Activated T-cell treated with anti-CD3 and anti-CD28 coated beads, Interleukin-2, amount 50 U/mL, for 24 hours (primary cell): ENCODE results near the gene SEMA5A.

Experiments used
- DNase-seq: peaks from one replicate; pipeline ENCODE4 v3.0.0-alpha.2; 2020
- H3K27ac Mint-ChIP-seq: 2 replicates; pipeline ENCODE4 v1.8.0; 2020; ENCODE audit warnings: mild to moderate bottlenecking, mixed read lengths
- H3K27me3 Mint-ChIP-seq: 2 replicates; pipeline ENCODE4 v1.8.0; 2020; ENCODE audit warnings: mixed read lengths
- H3K36me3 Mint-ChIP-seq: 2 replicates; pipeline ENCODE4 v1.8.0; 2020; ENCODE audit warnings: low read depth, mixed read lengths
- H3K4me1 Mint-ChIP-seq: 2 replicates; pipeline ENCODE4 v1.8.0; 2020; ENCODE audit warnings: low read depth, mixed read lengths
- H3K4me3 Mint-ChIP-seq: 2 replicates; pipeline ENCODE4 v1.8.0; 2020; ENCODE audit warnings: mild to moderate bottlenecking, moderate library complexity, mixed read lengths
- H3K9me3 Mint-ChIP-seq: 2 replicates; pipeline ENCODE4 v1.8.0; 2020; ENCODE audit warnings: mixed read lengths

Gene SEMA5A

DNA sequence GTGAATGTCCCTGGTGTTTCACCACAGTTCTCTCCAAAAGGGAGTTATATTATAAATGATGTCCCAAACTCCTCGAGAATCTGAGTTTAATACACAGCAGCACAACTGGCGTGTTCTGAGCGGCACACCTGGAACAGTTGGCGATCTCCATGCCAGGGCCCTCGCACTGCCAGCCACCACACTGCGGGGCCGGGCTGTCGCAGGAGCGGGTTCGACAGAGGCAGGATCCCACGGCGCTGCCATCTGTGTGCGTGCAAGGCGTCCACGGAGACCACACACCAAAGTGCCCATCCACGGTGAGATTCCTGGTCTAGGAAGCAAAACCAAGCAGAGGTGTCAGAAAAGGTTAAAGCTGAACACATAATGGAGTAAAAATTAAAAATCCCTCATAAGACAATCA, 423.3 kb downstream of the SEMA5A start:
- DNase-seq, result no peak
- Mint-ChIP-seq H3K36me3 (no peaks in the 10 kb centered on the region), H3K9me3 (no peaks in the 10 kb centered on the region), H3K27ac (no peak overlapping the region), H3K4me3 (no peak overlapping the region), H3K27me3 (no peaks in the 10 kb centered on the region), H3K4me1 (no peaks in the 10 kb centered on the region)

DNA sequence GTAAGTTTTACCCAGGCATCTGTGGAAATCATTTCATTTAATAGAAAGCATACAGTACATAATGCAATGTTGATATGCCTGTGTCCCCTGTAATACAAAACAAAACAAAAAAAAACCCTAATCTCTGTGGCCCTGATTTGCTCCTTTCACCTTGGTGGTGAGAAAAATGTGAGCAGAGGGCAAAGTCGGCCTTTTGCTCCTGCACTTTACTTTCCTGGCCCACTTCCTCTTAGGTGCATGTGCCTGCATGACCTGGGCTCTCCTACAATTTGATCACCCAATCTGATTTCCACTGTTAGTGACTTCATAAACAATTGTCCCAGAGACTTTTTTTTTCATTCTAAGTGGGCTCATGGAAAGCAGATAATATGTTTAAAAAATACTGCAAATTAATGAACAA, 424.3 kb downstream of the SEMA5A start:
- H3K27ac Mint-ChIP-seq, result no peak overlapping the region
- no peaks in the 10 kb centered on the region for H3K9me3 Mint-ChIP-seq
- no peaks in the 10 kb centered on the region for H3K36me3 Mint-ChIP-seq
- no peaks in the 10 kb centered on the region for H3K27me3 Mint-ChIP-seq
- H3K4me3 Mint-ChIP-seq, result no peak overlapping the region
- DNase-seq, result no peak
- no peaks in the 10 kb centered on the region for H3K4me1 Mint-ChIP-seq

DNA sequence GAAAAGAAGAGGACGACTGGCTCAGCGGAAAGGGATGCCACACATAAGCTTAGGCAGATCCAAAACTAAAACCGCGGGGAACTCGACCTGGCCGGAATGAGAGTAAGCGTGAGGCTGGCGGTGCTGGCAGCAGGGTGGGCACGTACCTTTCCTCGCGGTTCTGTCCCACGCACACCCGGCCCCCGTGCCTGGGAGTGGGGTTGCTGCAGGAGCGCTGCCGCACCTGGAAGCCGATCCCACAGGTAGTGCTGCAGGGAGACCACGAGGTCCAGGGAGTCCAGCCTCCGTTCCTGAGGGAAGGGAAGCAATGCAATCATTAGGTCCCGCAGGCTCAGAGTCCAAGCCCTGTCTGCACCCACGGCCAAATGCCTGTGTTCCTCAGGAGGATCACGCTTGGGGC, 427.0 kb downstream of the SEMA5A start:
- Mint-ChIP-seq H3K9me3 (peaks cover 9% of the 10 kb centered on the region), H3K27ac (no peak overlapping the region), H3K4me3 (no peak overlapping the region), H3K27me3 (no peaks in the 10 kb centered on the region), H3K4me1 (no peaks in the 10 kb centered on the region), H3K36me3 (no peaks in the 10 kb centered on the region)
- DNase-seq, result no peak

DNA sequence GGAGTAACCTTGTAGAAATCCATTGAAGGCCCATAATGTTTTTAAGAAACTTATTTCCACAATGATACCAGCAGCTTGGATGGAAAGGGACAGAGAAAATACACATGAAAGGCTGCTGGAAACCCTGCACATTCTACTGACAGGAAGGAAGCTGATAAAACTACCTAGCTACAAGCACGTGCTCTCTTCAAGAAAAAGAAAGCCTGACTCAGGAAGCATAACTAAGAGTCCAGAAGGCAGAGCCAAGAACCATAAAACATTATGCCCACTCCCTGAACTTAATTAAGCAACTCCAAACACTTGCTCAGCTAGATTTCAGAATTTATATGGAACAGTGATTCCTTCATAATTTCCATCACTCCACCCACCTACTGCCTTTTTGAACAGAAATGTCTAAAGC, 430.8 kb downstream of the SEMA5A start:
- no peak overlapping the region for H3K4me3 Mint-ChIP-seq
- no peaks in the 10 kb centered on the region for H3K27me3 Mint-ChIP-seq
- H3K9me3 Mint-ChIP-seq, result peaks cover 9% of the 10 kb centered on the region
- no peaks in the 10 kb centered on the region for H3K4me1 Mint-ChIP-seq
- H3K36me3 Mint-ChIP-seq, result no peaks in the 10 kb centered on the region
- no peak for DNase-seq
- no peak overlapping the region for H3K27ac Mint-ChIP-seq

DNA sequence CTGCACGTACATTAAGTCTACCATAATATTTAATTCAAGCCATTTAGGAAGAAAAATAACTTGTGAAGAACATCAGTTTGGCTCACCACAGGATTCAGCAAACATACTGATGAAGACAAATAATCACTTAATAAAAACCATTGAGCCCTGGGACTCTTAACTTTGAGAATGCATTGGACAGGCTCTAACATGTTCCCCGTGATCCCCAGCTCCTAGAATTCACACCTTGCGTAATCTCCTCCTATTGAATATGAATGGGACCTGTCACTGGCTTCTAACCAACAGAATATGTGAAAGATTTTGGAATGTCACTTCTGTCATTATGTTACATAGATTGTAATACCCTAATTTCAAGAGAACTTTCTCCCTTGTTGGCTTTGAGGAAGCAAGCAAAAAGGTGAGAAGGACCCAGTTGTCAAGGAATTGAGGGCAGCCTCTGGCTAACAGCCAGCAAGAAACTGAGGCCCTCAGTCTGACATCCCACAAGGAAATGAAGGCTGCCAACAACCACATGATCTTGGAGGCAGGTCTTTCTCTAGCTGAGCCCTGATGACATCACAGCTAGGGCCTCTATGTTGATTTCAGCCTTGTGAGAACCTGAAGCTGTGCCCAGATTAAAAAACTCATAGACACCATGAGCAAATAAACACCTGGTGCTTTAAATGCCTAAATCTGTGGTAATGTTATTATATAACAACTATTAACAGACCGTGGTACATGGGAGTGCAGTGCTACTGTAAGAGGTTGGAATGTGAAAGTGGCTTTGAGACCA, 433.2 kb downstream of the SEMA5A start:
- H3K4me3 Mint-ChIP-seq, result no peak overlapping the region
- no peak overlapping the region for H3K27ac Mint-ChIP-seq
- no peak for DNase-seq
- no peaks in the 10 kb centered on the region for H3K36me3 Mint-ChIP-seq
- no peaks in the 10 kb centered on the region for H3K27me3 Mint-ChIP-seq
- no peaks in the 10 kb centered on the region for H3K4me1 Mint-ChIP-seq
- peaks cover 12% of the 10 kb centered on the region for H3K9me3 Mint-ChIP-seq

DNA sequence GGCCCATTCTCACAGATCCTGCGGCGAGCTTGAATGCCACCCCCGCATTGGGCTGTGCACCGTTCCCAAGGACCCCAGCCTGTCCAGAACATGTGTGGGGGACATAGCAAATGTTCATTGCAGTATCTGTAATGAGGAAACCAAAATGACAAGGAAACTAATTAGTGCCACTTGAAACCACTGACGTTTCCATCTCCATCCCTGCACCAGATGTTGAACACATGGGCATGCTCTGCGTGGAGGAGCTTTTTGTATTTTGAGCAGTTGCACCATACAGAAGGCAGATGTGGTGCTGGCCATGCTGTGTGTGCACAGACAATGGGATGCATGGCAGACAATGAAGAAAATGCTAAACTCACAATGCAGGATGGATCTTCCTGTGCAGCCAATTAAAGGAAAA, 437.7 kb downstream of the SEMA5A start:
- DNase-seq, result no peak
- Mint-ChIP-seq H3K9me3 (peaks cover 3% of the 10 kb centered on the region), H3K36me3 (no peaks in the 10 kb centered on the region), H3K27me3 (no peaks in the 10 kb centered on the region), H3K4me3 (no peak overlapping the region), H3K4me1 (no peaks in the 10 kb centered on the region), H3K27ac (no peak overlapping the region)

DNA sequence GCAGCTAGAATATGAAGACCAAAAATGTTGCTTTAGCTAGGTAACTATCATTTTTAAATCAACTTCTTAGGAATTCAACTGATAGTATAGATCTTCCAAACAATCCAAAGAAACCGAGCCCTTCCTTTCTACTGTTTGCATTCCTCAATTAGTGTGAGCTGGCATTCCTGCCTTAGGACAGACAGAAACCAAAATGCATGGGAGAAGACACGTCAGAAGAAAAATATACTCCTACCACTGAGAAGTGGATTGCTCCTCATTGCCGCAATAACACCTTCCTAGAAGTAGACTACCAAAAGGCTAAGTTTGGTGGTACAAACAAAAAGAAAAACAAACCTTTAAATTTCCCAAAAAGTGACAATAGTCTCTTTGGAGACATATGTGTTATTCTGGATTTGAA, 440.0 kb downstream of the SEMA5A start:
- no peaks in the 10 kb centered on the region for H3K4me1 Mint-ChIP-seq
- no peak overlapping the region for H3K27ac Mint-ChIP-seq
- no peaks in the 10 kb centered on the region for H3K36me3 Mint-ChIP-seq
- H3K9me3 Mint-ChIP-seq, result peaks cover 3% of the 10 kb centered on the region
- no peak for DNase-seq
- no peak overlapping the region for H3K4me3 Mint-ChIP-seq
- H3K27me3 Mint-ChIP-seq, result no peaks in the 10 kb centered on the region

DNA sequence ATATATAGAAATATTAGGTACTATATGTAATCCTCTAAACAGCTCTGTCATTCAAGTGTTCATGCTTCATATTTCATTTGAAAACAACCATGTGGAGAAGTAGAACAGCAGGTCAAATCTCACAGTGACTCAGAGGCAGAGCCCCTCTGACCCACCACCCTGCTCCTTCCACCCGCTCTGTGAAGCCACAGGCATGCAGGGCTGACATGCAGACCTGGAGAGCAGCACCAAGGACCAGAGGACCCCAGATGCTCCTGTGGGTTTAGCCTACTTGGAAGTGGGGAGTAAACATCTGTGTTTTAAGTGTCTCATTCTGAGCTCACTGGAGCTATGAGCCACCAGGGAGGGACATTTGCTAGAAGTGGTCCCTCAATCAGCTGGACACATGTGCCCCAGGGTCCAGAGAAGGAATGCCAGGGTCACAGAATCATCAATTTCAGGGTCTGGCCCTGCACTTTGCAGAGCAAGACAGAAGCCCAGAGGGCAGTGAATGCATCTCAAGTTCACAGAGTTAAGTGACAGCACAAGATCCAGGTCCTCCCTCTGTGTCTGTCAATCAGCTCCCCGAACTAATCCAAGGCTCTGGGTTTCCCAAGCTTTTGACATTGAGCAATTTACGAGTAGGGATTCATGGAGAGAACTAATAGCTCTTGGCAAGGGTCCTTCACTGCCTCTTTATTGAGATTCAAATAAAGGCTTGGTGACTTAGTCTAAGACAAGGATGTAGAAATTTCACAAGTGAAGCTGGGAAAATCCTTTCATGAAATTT, 441.1 kb downstream of the SEMA5A start:
- no peak for DNase-seq
- Mint-ChIP-seq H3K9me3 (peaks cover under 1% of the 10 kb centered on the region), H3K4me3 (no peak overlapping the region)

DNA sequence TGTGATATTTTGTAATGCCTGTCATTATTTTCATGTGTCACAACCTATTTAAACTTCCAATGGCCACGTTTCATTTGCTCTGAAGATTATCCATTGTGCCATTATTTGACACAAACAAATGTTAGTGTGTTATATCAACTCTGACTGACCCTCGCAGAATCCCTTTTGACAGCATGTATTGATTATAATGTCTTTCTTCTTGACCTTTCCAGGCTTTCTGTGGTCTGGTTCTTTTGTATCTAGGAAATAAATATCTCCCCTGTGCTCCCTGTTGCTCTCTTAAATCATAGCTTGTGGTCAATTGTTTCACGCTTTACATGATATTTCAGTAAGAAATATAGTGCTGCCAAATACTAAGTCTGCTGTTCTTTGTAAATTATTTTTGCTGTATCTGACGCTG, 442.6 kb downstream of the SEMA5A start:
- peaks cover 3% of the 10 kb centered on the region for H3K9me3 Mint-ChIP-seq
- no peaks in the 10 kb centered on the region for H3K4me1 Mint-ChIP-seq
- H3K4me3 Mint-ChIP-seq, result no peak overlapping the region
- H3K27me3 Mint-ChIP-seq, result no peaks in the 10 kb centered on the region
- no peaks in the 10 kb centered on the region for H3K36me3 Mint-ChIP-seq
- no peak for DNase-seq
- no peak overlapping the region for H3K27ac Mint-ChIP-seq

More for the DNA sequence above, 441.1 kb downstream of the SEMA5A start:
- H3K36me3 Mint-ChIP-seq, result no peaks in the 10 kb centered on the region
- H3K27ac Mint-ChIP-seq, result no peak overlapping the region
- H3K27me3 Mint-ChIP-seq, result no peaks in the 10 kb centered on the region
- H3K4me1 Mint-ChIP-seq, result no peaks in the 10 kb centered on the region

DNA sequence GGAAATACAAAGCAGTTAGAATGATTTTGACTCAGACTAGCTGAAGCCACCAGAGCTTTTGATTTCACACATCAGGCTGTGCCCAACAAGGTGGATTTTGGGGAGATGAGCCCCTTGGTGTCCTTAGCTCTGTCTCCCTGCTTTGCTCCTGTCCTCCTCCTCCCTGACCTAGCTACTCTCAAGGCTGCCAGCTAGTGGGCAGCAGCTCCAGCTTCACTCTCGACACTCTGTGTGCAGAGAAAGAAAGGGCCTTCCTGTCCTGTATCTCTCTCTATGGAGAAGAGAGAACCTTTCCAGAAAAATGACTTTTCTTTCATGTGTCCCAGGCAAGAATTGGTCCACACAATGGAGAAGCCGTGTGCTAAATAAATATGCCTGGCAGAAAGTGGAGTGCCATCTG, 446.2 kb downstream of the SEMA5A start:
- no peaks in the 10 kb centered on the region for H3K27me3 Mint-ChIP-seq
- DNase-seq, result no peak
- peaks cover 3% of the 10 kb centered on the region for H3K9me3 Mint-ChIP-seq
- no peak overlapping the region for H3K4me3 Mint-ChIP-seq
- no peaks in the 10 kb centered on the region for H3K36me3 Mint-ChIP-seq
- no peak overlapping the region for H3K27ac Mint-ChIP-seq
- no peaks in the 10 kb centered on the region for H3K4me1 Mint-ChIP-seq

DNA sequence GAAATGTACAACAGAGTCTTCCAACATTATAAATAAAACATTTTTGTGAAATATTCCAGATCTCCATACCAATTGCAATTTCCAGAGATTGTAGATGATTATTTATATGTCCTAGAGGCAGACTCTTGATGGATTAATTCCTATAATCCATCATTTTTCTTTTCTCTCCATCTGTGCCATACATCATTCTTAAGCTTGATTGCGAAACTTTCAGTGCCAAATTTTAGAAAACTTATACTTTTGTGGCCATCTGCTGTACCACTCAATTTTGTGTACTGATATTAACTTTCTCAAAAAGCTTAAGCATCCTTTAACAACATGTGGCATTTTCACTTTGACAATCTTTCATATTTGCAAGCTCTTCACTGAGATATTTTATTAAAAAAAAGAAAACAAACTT, 446.9 kb downstream of the SEMA5A start:
- no peak overlapping the region for H3K27ac Mint-ChIP-seq
- H3K36me3 Mint-ChIP-seq, result no peaks in the 10 kb centered on the region
- H3K4me1 Mint-ChIP-seq, result no peaks in the 10 kb centered on the region
- H3K27me3 Mint-ChIP-seq, result no peaks in the 10 kb centered on the region
- peaks cover 3% of the 10 kb centered on the region for H3K9me3 Mint-ChIP-seq
- H3K4me3 Mint-ChIP-seq, result no peak overlapping the region
- DNase-seq, result no peak

DNA sequence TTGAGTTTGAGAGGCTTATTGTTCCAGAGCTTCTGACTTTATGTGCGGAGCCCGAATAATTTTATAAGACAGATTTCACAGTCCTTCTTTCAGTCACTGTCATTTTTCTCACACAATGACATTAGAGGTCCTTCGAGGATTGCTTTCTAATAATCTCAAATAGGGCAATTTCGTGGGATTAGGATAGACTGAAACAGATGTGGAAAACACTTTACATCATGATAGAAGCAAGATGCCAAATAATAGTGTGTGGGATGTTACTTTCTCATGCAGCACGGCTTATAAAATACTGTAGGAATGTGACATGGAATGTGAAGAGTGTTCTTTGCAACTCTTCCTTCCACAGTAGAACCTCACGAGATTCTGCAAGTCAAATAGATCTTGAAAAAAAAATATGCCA, 451.3 kb downstream of the SEMA5A start:
- H3K4me1 Mint-ChIP-seq, result no peaks in the 10 kb centered on the region
- H3K4me3 Mint-ChIP-seq, result no peak overlapping the region
- H3K27ac Mint-ChIP-seq, result no peak overlapping the region
- peaks cover 5% of the 10 kb centered on the region for H3K9me3 Mint-ChIP-seq
- no peaks in the 10 kb centered on the region for H3K27me3 Mint-ChIP-seq
- DNase-seq, result no peak
- no peaks in the 10 kb centered on the region for H3K36me3 Mint-ChIP-seq

DNA sequence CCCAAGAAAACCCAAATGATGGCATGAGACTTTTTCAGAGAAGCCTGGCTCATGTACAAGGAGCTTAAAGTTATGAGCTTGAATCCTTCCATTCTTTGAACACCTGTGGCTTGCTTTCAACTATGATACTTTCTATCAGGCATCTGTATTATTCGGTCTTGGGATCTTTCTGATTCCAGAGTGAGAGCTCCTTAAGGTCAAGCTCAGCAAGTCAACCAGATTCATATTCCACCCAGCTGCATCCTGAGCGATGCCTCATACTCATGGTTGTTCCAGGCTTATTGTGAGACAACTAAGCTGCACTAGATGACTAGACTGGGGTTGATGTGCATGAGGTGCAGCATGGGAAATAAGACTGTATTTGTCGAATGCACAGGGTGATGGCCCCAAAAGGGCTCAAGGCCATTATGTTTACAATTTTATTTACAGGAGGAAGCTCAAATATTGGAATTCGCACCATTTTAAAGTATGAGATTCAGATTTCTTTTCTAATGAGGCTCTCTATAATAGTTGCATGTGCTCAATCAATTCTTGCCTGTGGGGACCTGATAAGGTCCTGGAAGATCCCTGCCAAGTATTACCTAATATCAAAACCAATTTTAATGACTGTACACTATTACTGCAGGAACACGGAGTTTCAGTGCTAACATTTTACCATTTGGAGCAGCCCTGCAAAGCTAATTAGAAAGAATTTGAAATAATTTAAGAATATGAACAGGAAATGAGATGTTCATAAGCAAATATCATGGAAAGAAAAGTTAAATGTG, 453.8 kb downstream of the SEMA5A start:
- Mint-ChIP-seq H3K27me3 (no peaks in the 10 kb centered on the region), H3K9me3 (peaks cover 3% of the 10 kb centered on the region), H3K4me3 (no peak overlapping the region), H3K27ac (no peak overlapping the region), H3K4me1 (no peaks in the 10 kb centered on the region), H3K36me3 (no peaks in the 10 kb centered on the region)
- DNase-seq, result no peak

DNA sequence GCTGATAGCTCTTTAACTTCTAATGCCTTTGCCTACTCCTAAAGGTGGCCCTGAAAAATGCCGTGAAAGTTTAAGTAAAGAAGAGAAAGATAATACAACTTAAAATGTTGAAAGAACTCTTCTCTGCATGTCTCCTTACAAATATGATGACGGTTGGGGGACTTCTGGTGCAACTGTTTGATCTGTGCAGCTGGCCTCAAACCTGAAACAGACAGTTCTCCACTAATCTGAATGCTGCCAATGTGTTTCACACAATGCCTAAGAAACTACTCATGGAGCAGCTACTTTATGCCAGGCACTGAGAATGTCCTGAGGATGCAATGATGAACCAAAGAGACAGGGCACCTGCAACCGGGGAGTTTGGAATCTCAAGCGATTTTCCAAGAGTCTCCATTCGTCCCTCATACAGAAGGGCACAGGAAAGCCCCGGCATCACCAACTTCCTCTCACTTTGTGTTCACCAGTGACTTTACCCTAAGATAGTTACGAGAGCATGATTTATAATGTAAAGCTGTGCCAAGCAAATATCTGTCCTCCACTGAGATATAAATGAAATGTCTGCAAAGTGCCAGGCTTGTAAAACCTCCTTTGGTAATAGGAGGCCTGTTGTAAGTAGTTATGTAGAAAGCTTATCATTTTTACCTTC, 455.4 kb downstream of the SEMA5A start:
- DNase-seq, result no peak
- Mint-ChIP-seq H3K27ac (no peak overlapping the region), H3K9me3 (peaks cover 5% of the 10 kb centered on the region), H3K4me1 (no peaks in the 10 kb centered on the region), H3K27me3 (no peaks in the 10 kb centered on the region), H3K36me3 (no peaks in the 10 kb centered on the region), H3K4me3 (no peak overlapping the region)
